ENCODE measurements around the gene PROCA1.

PROCA1 gene, protein sequence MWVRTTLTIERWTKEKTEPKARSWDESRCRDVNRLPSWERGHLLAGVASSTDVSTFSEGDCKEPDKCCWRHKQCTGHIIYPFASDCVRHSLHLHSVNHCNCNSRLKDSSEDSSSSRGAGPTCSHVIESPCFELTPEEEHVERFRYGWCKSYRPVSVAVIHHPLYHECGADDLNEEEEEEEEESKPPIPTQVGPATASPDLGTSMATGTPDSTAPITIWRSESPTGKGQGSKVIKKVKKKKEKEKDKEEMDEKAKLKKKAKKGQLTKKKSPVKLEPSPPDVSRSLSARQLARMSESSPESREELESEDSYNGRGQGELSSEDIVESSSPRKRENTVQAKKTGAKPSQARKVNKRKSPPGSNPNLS

DNA sequence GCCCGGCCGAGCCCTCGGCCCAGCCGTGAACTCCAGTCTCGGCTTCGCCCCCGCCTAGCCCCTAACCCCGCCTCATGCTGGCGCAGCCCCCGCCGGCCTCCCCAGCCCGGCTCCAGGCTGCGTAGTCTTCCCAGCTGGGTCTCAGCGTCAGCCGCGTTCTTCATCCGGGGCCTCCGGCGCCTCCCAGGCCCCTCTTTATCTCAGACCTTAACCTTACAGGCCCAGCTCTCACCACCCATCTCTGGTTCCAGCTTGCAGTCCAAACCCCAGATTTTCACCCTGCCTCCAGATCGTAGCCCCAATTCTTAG, at the start of gene PROCA1:
TSS of gene PROCA1 (minus strand) at position 166 of the 309 bp plus-strand sequence. CDS start 228 bp downstream, outside the sequence.
- no peak for DNase-seq

DNA sequence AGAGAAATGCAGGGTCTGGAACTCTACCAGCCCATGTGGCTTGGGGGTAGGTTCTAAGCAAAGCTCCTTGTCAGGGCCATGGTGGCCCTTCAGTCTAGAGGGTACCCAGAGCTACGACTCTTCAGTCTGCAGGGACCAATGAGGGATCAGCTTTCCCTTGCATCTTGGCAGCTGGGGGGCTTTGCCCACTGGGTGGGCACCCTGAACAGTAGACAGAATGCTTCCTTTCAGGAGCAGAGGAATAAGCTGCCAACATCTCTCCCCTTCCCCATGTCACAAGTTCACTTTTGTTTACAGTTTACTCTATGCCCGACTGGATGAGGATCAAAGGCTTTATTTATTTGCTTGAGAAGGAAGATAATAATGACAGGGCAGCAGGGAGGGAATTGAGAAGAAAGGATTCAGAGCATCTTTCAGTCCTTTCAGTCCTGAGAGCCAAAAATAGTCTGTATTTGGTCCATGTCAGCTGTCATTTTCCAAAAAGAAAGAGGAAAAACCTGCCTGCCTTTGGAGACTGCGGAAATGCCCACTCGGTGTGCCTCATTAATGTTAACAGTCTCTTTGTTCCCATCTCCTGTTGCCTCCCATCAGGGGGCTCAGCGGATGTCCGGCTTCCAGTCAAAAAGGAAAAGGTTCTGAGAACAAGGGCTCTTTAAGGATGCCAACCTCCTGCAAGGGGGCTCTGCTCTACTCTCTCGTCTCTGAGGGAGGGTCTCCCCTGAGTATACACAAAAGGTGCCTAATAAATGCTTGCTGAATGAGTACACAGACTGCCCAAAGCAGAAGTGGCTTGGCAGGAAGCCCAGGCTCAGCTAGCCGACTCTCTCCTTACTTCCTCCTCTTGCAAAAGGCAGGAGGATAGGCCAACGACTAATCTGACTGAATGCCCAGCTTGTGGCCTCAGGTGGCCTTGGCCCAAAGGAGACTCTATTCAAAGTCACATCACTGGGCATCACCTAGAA, 49.2 kb upstream of the PROCA1 start:
- peak; percentile 9 for DNase-seq

DNA sequence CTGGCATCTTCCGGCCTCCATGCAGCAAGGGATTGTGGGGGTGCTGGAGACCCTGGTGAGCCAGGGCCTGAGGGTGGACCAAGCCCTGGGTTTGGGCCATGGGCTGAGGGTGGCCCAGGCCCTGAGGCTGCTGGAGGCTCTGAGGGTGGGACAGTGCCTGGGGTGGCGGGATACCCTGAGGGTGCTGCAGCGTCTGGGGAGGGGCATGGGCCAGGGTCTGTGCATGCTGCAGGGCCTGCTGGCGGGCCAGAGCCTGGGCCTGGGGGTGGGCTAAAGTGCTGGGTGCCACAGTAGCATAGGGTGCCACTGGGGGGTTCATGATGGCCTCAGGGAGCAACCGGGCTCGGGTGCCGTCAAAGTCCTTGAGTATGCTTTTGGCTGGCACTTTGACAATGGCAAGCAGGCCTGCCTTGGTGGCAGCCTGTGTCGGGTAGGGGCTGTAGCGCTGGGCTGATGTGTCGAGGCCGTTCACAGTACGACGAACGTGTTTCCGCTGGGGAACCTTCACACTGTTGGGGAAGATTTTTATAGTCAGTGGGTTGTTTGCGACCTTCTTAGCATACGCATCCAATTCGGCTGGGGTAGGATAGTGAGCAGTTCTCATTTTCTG, 47.7 kb upstream of the PROCA1 start:
- DNase-seq, result no peak

DNA sequence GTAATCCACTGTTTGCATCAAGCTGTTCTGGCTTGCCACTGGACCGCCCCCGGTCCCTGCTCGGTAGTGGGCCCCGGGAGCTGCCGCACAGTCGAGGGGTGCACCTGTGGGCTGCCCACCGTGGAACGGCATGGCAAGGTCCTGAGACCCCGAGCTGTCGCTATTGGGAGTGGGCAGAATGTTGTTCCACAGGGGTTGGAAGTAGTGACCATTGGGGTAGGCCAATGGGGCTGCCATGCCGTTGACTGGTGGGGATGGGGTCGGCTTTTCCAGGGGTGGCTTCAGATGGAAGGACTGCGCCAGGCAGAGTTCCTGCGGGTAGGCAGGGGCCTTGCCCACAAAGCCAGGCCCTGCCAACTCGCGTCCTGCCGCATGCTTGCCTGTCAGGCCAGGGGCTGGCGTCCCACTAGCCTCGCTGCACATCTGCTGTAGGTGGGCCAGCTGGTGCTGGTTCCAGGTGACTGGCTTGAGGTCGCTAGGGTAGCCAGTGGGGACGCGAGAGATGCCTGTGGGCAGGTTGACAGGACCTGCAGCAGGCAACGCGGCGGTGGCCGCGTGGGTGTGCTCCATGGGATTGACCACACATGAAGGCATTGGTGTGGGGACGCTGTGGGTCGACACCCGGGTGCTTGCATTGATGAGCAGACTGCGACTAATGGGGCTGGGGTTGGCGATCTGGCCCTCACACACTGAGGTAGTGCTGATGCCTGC, 46.9 kb upstream of the PROCA1 start:
- DNase-seq, result no peak

DNA sequence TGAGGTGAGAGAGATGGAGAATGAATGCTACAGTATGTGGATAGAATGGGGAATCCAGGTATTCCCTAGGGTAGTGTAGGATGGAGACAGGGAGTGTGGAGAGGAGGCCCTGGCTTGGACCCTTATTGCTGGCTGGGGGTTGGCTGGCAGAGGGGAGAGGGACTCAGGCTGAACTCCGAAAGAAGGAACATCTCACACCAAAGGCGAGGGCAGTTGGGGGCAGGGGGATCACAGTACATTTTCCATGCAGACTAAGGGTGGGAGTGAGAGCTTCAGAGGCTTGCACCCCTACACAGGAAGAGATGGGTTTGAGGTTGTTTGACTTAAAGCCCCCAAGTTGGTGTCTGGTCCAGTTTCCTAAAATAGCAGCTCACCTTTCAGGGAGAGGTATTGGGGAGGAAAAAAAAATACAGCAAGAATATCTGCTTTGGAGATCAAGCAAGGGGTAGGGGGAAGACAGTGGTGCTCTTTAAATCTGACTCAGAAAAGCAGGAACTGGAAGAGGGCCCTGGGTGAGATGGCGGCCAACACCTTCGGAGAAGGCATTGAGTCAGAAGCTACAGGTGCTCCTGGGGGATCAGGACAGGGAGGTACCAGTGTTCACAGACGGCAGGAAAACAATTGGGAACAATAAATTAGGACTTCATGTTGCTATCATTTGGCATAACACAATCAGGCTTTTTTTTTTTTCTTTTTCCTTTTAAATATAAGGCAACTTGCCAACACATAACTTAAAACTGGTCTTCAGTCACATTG, 44.5 kb upstream of the PROCA1 start:
- DNase-seq, result no peak

DNA sequence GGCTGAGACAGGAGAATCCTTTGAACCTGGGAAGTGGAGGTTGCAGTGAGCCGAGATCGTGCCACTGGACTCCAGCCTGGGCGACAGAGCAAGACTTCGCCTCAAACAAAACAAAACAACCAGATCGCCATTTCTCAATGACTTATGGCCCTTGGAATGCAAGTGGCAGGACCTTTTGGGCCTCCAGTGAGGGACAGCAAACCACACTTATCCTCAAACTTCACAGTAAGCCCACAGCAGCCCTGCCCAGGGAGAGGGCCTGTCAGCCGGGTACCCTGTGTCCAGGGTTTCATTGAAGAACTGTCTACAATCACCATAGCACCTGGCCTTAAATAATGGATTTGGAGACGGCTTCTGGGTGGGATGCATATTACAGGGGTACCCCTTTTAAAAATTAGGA, 43.8 kb upstream of the PROCA1 start:
- no peak for DNase-seq

DNA sequence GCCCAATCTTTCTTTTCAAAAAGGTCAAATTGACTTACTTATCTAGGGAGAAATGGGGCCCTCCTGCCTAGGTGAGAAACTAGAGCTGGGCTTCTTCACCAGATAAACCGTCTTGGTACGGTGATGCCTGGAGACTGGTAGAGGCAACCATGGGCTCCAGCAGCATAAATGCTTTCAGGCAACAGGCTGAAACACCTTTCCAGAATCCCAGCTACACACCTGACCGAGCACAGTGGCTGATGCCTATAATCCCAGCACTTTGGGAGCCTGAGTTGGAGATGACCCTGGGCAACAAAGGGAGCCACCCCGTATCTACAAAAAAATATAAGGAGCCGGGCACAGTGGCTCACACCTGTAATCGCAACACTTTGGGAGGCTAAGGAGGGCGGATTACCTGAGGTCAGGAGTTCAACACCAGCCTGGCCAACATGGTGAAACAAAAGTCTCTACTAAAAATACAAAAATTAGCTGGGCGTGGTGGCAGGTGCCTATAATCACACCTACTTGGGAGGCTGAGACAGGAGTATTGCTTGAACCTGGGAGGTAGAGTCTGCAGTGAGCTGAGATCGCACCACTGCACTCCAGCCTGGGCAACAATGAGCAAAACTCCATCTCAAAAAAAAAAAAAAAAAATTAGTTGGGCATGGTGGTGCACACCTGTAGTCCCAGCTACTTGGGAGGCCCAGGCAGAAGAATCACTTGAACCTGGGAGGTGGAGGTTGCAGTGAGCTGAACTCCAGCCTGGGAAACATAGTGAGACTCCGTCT, 40.1 kb upstream of the PROCA1 start:
- no peak for DNase-seq

DNA sequence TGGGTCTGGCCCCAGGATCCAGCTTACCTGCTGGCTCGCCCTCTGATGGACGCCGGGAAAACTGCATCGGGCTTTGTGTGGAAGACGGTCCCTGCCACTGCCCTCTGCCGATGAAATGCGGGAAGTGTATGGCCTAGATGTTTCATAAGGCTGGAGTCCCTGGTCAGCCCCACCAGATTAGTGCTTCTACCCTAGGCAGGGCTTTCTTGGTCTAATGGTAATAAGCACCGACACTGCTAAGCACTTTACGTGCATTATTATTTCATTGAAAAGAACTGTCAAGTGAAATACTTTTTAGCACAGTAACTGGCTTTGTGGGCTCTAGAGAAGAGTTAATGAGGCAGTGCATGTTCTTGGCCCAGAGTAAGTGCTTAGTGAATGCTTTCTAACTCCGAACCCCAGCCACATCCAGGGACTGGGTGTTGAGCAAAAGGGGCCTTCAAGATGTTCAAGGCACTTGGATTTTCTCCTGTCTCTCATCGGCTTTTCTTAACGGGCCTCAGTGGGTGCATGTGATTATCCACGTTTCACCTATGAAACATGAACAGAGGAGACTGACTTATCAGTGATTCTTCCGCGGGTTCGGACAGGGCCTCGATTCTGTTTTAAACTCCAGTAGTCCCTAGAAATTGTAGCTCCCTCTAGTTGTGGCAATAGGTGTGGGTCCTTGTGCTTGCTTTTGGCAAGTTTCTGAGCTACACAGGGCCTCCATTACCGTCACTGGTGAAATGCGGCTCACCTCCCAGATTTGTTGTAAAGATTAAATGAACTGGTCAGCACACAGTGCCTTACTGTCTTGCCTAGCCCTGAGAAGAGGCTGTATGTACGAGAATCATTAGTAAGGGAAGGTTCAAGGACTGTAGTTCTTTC, 38.7 kb upstream of the PROCA1 start:
- DNase-seq, result peak; percentile 79

DNA sequence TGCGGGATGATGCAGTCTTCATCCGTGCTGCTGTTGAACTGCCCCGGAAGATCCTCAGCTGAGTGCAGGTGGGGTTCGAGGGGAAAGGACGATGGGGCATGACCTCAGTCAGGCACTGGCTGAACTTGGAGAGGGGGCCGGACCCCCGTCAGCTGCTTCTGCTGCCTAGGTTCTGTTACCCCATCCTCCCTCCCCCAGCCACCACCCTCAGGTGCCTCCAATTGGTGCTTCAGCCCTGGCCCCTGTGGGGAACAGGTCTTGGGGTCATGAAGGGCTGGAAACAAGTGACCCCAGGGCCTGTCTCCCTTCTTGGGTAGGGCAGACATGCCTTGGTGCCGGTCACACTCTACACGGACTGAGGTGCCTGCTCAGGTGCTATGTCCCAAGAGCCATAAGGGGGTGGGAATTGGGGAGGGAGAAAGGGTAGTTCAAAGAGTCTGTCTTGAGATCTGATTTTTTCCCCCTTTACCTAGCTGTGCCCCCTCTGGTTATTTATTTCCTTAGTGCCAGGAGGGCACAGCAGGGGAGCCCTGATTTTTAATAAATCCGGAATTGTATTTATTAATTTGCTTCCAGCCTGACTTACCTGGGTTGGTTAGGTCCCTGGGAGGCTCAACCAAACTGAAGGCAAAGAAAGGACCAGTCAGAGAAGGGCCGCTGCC, 38.0 kb upstream of the PROCA1 start:
- no peak for DNase-seq

DNA sequence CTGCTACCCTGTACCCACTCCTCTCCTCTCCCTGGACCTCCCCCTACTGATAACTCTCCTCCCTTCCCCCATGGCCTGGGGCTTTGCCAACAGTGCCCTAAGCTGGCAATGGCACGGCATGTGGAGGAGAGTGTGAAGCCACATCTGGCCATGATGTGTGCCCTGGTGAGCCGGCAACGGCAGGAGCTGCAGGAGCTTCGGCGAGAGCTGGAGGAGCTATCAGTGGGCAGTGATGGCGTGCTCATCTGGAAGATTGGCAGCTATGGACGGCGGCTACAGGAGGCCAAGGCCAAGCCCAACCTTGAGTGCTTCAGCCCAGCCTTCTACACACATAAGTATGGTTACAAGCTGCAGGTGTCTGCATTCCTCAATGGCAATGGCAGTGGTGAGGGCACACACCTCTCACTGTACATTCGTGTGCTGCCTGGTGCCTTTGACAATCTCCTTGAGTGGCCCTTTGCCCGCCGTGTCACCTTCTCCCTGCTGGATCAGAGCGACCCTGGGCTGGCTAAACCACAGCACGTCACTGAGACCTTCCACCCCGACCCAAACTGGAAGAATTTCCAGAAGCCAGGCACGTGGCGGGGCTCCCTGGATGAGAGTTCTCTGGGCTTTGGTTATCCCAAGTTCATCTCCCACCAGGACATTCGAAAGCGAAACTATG, 37.3 kb upstream of the PROCA1 start:
- no peak for DNase-seq

DNA sequence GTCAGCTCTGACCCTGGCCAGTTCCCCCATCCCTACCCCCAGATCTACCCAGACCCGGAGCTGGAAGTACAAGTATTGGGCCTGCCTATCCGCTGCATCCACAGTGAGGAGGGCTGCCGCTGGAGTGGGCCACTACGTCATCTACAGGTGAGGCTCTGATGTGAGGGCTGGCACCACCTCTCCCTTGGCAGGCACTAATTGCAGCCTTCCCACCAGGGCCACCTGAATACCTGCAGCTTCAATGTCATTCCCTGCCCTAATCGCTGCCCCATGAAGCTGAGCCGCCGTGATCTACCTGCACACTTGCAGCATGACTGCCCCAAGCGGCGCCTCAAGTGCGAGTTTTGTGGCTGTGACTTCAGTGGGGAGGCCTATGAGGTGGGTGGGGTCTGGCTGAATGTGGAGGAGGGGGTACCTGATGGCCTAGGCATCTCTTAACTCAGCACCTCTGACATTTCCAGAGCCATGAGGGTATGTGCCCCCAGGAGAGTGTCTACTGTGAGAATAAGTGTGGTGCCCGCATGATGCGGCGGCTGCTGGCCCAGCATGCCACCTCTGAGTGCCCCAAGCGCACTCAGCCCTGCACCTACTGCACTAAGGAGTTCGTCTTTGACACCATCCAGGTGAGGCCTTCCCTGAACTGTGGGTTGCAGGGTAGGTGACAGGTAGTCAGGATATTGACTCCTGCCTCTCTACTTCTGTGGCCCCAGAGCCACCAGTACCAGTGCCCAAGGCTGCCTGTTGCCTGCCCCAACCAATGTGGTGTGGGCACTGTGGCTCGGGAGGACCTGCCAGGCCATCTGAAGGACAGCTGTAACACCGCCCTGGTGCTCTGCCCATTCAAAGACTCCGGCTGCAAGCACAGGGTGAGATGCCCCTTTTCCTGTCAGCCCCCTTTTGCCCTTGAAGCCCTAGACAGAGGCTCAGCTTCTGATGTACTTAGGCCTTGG, 36.4 kb upstream of the PROCA1 start:
- no peak for DNase-seq

DNA sequence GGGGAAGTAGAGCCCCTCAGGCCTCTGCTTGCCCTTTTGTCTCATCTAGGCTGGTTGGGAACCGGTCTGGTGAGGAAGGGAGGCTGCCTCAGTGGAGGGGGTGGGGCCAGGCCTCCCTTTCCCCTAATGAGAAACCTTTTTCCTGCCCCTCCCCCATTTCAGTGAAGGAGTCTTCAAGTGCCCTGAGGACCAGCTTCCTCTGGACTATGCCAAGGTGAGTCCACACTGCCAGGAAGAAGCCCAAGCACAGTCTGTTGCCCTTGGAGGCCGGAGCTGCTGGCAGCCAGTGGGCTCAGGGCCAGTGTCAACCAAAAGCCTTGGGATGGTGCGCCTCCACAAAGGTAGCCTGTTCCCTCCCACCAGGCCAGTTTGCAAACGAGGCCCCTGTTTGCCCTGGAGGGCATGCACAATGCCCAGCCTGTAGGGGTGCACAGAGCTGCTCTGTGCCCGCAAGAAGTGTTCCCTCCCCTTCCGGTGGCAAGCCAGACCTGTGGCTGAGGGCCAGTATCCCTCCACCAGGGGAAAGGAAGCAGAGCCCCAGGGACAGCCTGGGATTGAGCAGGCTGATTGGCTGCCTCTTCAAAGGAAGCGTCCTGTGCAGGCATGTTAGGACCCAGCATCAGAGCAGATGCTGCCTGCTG, 35.5 kb upstream of the PROCA1 start:
- DNase-seq, result no peak

DNA sequence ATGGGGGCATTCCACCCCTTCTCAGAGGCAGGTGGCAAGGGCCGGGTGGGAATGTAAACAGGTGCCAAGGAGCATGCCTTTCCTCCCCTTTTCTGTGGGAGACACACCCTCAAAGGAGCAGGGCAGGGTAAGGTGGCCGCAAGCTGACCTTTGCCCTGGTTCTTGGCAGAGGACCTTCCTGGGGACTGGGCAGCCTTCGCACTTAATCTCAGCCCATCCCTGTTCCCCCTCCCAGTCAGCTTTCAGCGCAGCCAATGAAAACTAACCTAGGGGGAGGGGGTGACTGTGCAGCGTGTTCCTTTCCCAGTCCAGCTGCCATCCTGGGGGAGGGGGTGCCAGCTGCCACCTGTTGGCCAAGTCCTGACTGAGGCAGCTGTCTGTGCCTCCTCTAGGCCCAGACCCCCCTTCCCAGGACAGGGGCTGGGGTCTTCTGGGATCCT, 34.9 kb upstream of the PROCA1 start:
- DNase-seq, result no peak

DNA sequence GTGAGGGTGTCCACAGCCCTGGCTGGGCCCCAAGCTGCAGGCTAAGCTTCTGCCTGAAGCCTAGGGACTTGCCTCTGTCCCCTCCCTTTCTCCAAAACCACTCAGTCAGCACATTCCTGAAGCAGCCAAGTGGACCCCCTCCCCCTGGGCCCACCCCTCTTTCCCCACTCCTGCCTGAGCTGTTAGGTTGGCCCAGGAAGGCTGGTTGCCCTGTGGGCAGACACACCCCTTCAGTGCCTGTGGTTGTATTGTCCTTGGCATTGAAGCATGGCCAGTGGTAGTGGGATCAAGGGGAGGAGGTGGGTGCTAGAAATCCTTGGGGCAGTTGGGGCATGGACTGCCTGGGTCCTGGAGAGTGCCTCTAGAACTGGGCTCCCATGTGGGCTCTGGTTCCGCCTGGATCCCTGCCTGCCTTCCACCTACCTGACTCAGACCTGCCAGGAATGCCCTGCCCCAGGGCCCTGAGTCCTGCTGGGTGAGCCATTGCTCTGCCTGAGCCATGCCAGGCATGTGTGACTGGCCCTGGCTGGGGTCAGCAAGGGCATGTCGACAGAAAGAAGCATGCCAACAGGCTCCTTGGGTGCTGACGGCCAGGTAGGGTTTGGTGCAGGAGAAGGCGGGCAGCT, 34.2 kb upstream of the PROCA1 start:
- DNase-seq, result no peak

DNA sequence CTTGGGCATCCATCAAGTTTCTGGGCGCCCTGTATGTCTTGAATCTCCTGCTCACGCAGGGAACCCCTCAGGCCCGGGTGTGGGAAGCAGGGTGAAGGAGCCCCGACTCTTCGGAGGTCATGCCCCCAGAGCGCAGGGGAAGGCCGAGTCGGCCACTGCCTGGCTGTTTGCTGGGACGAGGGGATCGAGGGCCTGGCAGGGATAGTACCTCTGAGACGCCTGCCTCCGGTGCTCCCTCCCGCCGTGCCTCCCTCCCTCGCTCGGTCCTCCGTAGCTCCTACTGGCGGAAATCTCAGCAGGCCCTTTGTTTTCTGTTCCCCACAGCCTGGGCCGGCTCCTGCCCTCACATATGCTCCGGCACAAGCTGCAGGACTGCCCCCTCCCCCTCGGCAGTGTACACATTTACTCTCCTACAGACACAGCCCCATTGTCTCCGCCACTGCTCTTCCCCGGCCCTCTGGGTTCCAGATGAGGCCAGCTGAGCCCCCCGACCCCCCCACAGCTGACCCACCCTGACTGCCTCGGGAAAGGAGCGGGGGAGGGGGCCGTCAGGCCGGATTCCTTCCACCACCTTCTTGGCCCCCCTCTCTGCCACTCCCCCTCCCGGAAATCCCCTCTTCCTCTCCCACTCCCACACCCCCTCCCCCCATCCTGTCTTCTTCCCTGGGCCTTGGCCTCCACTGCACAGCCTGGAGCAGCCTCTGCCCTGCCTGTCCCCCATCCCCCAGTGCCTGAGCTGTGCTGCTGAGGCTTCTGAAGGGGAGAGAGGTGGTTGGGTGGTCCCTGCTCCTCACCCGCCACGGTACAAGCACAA, 33.5 kb upstream of the PROCA1 start:
- DNase-seq, result peak; percentile 30
